H4 (cell line): ENCODE results near the gene INPP5D. TPM values are rescaled to one million over a fixed set of nuclear protein-coding genes. Genes with fewer than 3 reads are reported as not detected.
"Not testable (repeated sequence)": the region's sequence is repeated elsewhere in the genome, so short reads cannot be mapped to it uniquely, and the experiment has no call there.

ENCODE experiments used
- DNase-seq: peaks from one replicate; pipeline ENCODE4 v3.0.0-alpha.2; 2015; ENCODE audit warnings: low spot score
- total RNA-seq: library from RNA; depleted of rRNA; stranded (reverse); fragments of >200 nt; shearing (Covaris generic); gene quantifications from 2 replicates; pipeline ENCODE4 v1.2.3, GENCODE V29; 2014

Gene INPP5D
- total RNA-seq, 1 experiment from 2014 or later = 0.46 TPM

DNA sequence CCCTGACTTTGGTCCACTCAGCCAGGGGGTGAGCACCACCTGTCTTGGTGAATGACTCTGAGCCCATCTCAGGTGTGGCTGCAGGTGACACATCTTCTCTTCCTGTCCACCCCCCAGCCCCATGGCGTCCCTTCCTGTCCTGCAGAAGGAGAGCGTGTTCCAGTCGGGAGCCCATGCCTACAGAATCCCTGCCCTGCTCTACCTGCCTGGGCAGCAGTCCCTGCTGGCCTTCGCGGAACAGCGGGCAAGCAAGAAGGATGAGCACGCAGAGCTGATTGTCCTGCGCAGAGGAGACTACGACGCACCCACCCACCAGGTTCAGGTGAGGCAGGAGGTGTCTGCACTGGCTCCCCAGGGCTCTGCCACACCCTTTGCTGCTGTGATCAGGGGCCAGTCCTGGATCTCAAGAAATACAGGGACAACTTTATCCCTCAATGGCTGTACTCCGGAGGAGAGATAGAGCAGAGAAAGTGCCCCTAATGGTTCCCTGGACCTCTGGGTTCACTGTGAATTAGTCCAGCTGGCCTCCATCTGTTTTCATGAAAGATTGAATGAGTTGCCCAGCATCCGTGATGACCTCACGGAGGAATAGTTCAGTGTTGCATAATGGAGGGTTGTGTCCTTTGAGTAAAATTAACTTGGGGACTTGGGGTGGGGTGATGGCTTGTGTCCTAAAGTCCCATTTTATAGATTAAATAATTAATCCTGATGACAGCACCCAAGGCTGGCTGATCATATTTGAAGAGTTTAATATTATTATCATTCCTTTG lies 27.4 kb upstream of the INPP5D start, which contains the start of gene NEU2:
TSS of gene NEU2 (plus strand) at position 122 of the 770 bp plus-strand sequence. CDS start at position 122, 0 bp downstream.
- no peak for DNase-seq

- no peak for DNase-seq
Observed at GRCh38 chr2:233033672-233034071, 26.5 kb upstream of the INPP5D start.

- no peak for DNase-seq
Observed at GRCh38 chr2:233034091-233034882, 25.9 kb upstream of the INPP5D start.

GRCh38 chr2:233035426-233036161 lies 24.5 kb upstream of the INPP5D start:
- no peak for DNase-seq

GRCh38 chr2:233036162-233036838 lies 23.8 kb upstream of the INPP5D start:
- DNase-seq = no peak

GRCh38 chr2:233037078-233037477 lies 23.1 kb upstream of the INPP5D start:
- peak; percentile 70 for DNase-seq

GRCh38 chr2:233039212-233039845 lies 20.8 kb upstream of the INPP5D start:
- DNase-seq = no peak

DNA sequence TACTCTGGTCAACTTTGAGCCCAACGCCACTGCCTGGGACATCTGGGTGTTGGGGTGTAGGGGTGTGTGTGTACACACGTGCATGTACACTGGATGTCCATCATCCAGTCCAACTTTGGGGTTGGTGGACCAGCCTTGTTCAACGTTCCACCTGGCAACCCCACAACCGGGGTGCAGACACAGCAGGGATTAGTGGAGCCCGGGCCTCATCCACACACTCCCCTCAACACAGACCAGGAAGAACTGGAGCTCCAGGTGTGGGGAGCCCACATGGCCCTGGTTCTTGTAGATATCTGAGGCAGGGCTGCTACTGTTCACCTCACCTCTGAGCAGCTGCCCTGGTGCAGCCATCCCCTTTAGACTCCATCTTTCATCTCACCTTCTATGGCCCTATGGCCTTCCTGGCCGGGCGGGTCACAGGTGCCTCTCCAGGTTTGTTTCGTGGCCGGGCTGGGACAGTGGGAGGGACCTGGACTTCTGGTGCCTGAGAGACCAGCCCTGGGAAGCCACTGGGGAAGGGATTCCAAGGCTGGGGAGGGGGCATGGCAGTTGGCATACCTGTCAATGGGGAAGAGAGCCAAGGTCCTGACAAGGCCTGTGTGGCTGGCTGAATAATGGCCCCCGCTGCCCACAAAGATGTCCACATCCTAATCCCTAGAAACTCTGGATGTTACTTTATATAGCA lies 20.2 kb upstream of the INPP5D start:
- DNase-seq = no peak

- DNase-seq = no peak
Observed at GRCh38 chr2:233040571-233040970, 19.6 kb upstream of the INPP5D start.

DNA sequence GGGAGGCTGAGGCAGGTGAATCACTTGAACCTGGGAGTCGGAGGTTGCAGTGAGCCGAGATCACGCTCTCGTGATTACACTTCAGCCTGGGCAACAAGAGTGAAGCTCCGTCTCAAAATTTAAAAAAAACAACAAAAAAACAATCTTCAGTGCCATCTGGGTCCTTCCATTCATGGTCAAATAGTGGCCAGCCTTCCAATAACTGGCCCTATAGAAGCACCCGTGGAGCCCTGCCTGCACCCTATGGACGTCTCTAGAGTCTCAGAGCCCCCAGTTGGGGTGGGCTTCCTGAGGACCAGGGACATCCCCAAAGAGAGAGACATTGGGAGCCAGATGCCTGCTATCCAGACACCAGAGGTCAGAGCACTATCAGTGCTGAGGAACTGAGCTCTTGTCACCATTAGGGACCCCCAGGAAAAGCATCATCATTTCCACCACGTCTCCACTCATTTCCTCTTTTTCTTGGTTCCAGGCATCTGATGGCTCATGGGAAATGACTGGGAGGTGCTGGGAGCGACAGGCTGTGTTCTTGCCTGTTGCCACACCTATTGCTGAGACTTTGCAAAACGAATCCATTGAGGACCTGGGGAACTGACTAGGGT lies 18.3 kb upstream of the INPP5D start:
- no peak for DNase-seq

- no peak for DNase-seq
Observed at GRCh38 chr2:233042549-233042948, 17.6 kb upstream of the INPP5D start.

- no peak for DNase-seq
Observed at GRCh38 chr2:233044974-233045605, 15.1 kb upstream of the INPP5D start.

DNA sequence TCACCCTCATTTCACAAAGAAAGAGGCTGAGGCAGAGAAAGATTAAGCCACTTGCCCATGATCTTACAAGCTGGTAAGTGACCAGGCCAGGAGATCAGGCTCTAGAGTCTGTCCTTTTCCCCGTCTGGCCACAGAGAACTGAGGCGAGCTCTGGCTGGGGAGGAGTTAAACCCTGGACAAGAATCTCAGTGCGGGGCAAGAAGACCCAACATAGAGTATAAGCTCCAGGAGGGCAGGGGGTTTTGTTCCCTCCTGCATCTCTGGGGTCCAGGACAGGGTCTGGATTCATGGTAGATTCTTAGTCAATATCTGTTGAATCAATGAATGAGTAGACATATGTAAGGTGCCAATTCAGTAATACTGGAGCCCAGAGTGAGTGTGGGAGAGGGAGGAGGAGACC lies 12.9 kb upstream of the INPP5D start:
- DNase-seq = no peak

GRCh38 chr2:233047667-233048066 lies 12.5 kb upstream of the INPP5D start:
- DNase-seq = no peak

DNA sequence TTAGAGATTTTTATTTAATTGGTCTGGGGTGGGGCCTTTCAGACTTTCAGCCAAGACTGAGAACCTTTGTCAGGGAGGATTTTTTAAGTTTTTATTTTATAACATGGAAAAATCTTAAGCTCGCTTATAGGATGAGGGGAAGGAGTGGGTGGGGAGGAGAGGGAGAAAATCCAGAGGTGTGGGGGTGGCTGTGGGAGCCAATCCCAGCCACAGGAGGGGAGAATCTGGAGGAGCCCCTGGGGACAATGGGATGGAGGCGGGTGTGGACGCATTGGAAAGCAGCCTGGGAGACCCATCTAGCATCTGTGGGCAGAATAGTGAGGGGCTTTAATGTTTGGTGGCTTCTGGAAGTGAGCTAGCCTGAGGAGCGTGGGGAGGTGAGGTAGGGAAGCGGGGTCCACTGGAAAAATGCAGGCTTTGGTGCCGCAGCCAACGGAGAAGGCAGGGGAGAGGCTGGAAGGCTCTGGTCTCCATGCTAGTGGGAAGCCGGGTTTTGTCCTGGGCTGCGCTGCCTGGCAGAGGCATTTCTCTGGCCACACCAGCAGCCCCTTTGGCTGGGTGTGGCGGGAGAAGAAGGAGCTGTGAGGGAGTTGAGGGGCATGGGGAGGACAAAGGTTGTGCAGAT lies 11.5 kb upstream of the INPP5D start:
- DNase-seq = no peak

- DNase-seq = no peak
Observed at GRCh38 chr2:233049194-233049761, 10.9 kb upstream of the INPP5D start.

DNA sequence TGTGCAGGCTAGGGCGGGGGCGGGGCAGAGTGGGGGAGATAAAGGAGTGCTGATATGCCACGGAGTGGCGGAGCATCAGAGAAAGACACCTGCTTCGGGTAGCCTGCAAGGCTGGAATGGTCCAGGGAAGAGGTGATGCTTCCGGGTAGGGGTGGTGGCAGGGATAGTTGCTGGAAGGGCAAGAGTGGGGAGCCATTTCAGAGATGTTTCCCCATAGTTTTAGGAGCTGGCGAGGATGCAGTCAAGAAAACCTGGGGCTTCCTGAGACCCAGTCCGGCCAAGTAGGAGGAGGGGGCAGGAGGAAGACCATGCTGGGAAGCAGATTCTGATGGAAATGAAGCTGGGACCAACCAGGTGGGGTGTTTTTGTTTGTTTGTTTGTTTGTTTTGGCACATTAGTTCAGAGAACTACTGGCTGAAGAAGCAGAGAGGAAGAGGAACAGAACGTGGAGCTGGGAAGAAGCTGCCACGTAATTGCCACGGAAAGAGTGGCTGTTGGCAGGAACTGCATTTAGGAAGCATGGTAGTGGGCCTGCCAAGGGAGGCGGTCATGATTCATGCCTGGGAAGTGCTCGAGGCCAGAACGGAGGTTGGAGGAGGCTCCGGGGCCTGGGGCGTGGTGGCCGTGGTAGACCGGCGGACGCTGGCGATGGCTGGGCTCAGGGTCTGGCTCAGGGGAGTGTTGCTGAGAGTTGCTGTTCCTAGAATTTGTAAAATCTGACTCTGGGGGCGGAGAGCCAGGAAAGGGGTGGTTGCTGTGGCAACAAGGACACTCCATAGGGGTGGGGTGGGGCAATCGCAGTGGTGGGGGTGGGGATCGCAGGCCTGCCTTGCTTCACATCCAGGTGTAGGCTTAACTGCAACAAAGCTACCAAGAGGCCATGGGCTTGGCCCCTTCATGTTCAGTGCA lies 8.6 kb upstream of the INPP5D start:
- DNase-seq = no peak

DNA sequence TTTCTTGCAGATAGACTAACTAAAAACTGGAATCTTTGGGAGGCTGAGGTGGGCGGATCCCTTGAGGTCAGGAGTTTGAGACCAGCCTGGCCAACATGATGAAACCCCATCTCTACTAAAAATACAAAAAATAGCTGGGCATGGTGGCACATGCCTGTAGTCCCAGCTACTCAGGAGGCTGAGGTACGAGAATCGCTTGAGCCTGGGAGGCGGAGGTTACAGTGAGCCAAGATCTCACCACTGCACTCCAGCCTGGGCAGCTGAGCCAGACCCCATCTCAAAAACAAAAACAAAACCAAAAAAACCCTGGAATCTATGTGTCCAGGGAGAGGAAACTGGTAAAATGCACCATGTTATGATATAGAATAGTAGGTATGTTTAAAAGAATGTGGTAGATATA lies 7.6 kb upstream of the INPP5D start:
- DNase-seq = not testable (repeated sequence)
